Natural killer cell (primary cell): ENCODE data around the gene GLI1. TPM values are rescaled to one million over a fixed set of nuclear protein-coding genes. Genes with fewer than 3 reads are reported as not detected.

Source experiments
- ATAC-seq, 3 donors: fragments of 150-1000 bp in 2 of 3; fragments of 200-7000 bp in 1 of 3; cut with Tn5 transposase; 1 replicate in 1 of 3; 2 replicates in 2 of 3; pipeline ENCODE4 v1.10.0; 2021; ENCODE audit warnings: mild to moderate bottlenecking in 2 of 3, moderate library complexity in 2 of 3
- DNase-seq, 2 donors: peaks; one replicate each; pipeline versions ENCODE4 v3.0.0 to v3.0.0-alpha.2; 2013 to 2021; ENCODE audit warnings: mixed read lengths in 1 of 2
- H3K27ac ChIP-seq: one replicate; pipeline ENCODE4 v1.5.1; 2013; ENCODE audit warnings: mild to moderate bottlenecking, low read length
- H3K27me3 ChIP-seq: one replicate; pipeline ENCODE4 v1.6.1; 2013; ENCODE audit warnings: low read length; ENCODE audit not compliant: control insufficient read depth, insufficient read depth
- H3K36me3 ChIP-seq: one replicate; pipeline ENCODE4 v1.6.1; 2013; ENCODE audit warnings: low read length; ENCODE audit not compliant: control insufficient read depth, insufficient read depth
- H3K4me1 ChIP-seq: one replicate; pipeline ENCODE4 v1.6.1; 2013; ENCODE audit warnings: low read length; ENCODE audit not compliant: control insufficient read depth, insufficient read depth
- H3K4me3 ChIP-seq: one replicate; pipeline ENCODE4 v1.5.1; 2013; ENCODE audit warnings: low read length
- H3K9me3 ChIP-seq: one replicate; pipeline ENCODE4 v1.6.1; 2013; ENCODE audit warnings: low read length; ENCODE audit not compliant: control insufficient read depth, insufficient read depth
- H3K27ac Mint-ChIP-seq, 2 donors: one replicate each; pipeline ENCODE4 v1.8.0; 2022; ENCODE audit warnings: mild to moderate bottlenecking in 2 of 2, mixed read lengths in 2 of 2, moderate library complexity in 1 of 2
- H3K27me3 Mint-ChIP-seq, 2 donors: one replicate each; pipeline ENCODE4 v1.8.0; 2022; ENCODE audit warnings: low read depth in 2 of 2, mixed read lengths in 2 of 2
- H3K36me3 Mint-ChIP-seq: one replicate; pipeline ENCODE4 v1.8.0; 2022; ENCODE audit warnings: mixed read lengths
- H3K4me1 Mint-ChIP-seq, 2 donors: one replicate each; pipeline ENCODE4 v1.8.0; 2022; ENCODE audit warnings: mixed read lengths in 2 of 2
- H3K4me3 Mint-ChIP-seq: one replicate; pipeline ENCODE4 v1.8.0; 2022; ENCODE audit warnings: mild to moderate bottlenecking, moderate library complexity, mixed read lengths
- H3K9me3 Mint-ChIP-seq, 2 donors: one replicate each; pipeline ENCODE4 v1.8.0; 2022; ENCODE audit warnings: mixed read lengths in 2 of 2
- WGBS: methylation state at CpG from one replicate; pipeline ENCODE4 v1.1.7; 2013; ENCODE audit warnings: missing lambda C conversion rate; ENCODE audit not compliant: insufficient coverage; 5-methylcytosine and 5-hydroxymethylcytosine counted together
- intact Hi-C: fragments of 100-400 bp; cut with micrococcal nuclease; formaldehyde crosslinking; loops from one replicate; pipeline ENCODE4 v1.14.2; 2022
- total RNA-seq, 4 donors: library from RNA; stranded (reverse); fragments of 120-200 nt in 1 of 4; gene quantifications; one replicate each; pipeline versions ENCODE4 v1.2.3 to v1.2.4, GENCODE V29; 2013 to 2022
- TF ChIP-seq, protein P1 (sequence below): fragments of 200-600 bp; IDR thresholded peaks from one replicate; pipeline ENCODE4 v1.8.0; 2022; ENCODE audit warnings: antibody characterized with exemption

GLI1 gene
- total RNA-seq, 3 donors from 2014 or later (not counting 1 experiment from before 2014, with no cell fraction given) = 0.50 to 1.4 (median 0.99) TPM

DNA sequence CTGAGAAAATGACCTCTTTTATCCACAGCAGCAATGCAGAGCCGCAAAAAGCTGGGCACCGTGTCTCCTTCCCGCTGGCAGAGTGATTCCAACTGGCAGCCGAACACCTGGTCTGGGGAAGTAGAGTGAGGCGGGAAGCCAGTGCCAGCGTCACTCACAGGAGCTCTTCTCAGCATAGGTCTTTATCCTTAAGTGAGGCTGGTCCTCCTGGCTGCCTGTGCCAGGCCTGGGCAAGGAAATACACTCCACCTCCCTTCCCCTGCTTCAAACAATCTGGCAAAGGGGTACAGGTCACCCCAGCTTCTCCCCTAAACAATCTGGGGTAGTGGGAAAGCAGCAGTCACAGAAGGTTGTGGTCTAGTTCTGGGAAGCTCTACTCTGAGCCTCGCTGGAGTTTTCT, 15.3 kb downstream of the GLI1 start:
- no peaks in the 10 kb centered on the region for H3K27me3 Mint-ChIP-seq
- DNase-seq = no peak
- peaks cover 71 to 92% of the 10 kb centered on the region in 2 donors for H3K4me1 Mint-ChIP-seq

DNA sequence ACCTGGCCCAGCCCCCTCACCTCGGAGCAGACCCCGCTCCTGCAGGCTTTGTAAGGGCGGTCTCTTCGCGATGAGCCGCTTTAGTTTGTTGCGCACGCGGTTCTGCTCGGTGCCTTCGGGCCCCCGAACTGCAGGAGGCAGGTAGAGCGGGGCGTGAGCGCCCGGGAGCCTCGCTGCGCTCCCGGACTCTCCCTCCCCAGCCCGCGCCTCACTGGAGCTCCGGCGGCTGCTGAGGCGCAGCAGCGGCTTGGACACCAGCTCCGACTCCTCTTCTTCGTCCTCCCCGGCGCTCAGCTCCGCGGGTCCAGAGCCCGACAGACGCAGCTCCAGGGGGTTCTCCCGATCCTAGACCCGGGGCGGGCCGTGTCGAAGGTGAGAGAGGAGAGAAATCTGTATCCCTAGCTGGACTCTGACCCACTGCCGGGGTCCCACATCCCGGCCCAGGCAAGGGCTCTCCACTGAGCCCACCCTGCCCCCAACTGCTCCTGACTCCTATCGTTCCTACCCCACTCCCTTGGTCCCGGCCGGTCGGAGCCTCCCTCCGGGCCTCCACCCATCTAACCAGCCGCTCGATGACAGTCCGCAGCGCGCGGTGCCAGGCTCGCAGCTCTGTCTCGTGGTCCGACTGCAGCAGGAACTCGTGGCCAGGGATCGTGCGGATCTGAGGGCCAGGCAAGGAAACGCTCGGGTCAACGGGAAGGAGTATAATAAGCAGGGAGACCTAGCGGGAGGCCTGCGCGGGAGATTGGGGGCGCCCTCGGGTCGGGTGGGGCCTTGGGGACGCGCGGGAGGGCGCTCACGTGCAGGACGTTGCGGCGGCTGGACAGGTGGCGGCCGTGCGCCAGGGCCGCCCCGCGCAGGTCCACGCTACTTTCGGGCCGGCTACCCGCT, 15.9 kb downstream of the GLI1 start:
- Mint-ChIP-seq H3K9me3 (no peaks in the 10 kb centered on the region), H3K27me3 (no peaks in the 10 kb centered on the region)
- DNase-seq = no peak

More for the DNA sequence above, 15.3 kb downstream of the GLI1 start:
- Histone ChIP-seq H3K27me3 (no peaks in the 10 kb centered on the region), H3K36me3 (peaks cover 49% of the 10 kb centered on the region), H3K9me3 (no peaks in the 10 kb centered on the region), H3K4me3 (no peak overlapping the region), H3K27ac (no peak overlapping the region), H3K4me1 (peaks cover 93% of the 10 kb centered on the region)
- ATAC-seq = no peak
- H3K36me3 Mint-ChIP-seq = peaks cover 19% of the 10 kb centered on the region
- TF ChIP-seq, protein P1, sequence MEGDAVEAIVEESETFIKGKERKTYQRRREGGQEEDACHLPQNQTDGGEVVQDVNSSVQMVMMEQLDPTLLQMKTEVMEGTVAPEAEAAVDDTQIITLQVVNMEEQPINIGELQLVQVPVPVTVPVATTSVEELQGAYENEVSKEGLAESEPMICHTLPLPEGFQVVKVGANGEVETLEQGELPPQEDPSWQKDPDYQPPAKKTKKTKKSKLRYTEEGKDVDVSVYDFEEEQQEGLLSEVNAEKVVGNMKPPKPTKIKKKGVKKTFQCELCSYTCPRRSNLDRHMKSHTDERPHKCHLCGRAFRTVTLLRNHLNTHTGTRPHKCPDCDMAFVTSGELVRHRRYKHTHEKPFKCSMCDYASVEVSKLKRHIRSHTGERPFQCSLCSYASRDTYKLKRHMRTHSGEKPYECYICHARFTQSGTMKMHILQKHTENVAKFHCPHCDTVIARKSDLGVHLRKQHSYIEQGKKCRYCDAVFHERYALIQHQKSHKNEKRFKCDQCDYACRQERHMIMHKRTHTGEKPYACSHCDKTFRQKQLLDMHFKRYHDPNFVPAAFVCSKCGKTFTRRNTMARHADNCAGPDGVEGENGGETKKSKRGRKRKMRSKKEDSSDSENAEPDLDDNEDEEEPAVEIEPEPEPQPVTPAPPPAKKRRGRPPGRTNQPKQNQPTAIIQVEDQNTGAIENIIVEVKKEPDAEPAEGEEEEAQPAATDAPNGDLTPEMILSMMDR = no peak
- no peaks in the 10 kb centered on the region for H3K9me3 Mint-ChIP-seq
- intact Hi-C loops = loop anchor here (5.0 kb wide), 2 partner anchors 147 to 267 kb away; no protein-coding TSS in a partner anchor
- H3K4me3 Mint-ChIP-seq = peak overlapping the region; percentile 78
- H3K27ac Mint-ChIP-seq = peak overlapping the region; percentile 83 to 90
- WGBS = 94% methylated on average over 7 of the region's 7 CpGs

DNA sequence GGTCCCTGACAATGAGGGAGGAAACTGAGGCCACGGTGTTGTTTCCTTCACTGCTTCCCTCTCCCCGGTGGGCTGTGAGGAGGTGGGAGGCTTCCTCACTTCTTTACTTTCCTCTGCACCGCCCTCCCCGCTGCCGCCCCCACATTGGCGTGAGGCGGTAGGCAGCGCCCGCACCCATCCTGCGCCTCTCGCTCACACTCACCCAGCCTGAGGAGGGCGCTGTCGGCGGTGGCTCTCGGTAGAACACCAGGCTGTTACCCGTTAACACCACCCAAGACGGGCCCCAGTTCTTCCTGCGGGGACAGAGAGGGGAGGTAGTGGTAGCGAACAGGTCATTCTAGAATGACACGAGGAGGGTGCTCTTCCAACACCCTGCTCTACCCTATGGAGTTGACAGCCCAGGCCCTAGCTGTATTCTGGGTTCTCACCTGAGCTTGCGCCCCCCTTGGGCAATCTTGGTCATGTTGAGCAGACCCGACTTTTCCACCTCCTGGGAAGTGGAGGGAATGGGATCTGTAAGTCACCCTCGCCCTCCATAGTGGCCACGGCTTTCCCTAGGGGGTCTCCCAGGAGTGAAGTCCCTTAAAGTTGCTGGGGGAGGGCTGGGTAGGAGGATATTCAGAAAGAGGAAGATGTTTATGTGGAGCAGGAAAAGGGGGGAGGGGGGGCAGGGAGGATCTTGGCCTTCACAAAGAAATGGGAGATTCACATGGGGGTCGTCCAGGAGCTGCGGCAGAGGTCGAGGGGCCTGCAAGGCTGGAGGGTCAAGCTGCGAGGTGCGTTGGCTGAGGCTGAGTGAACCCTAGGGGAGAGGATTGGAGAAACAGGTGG, 16.8 kb downstream of the GLI1 start:
- peak overlapping the region; percentile 97 to 98 for H3K27ac Mint-ChIP-seq
- under 1% methylated on average over 26 of the region's 29 CpGs for WGBS
- Histone ChIP-seq H3K36me3 (peaks cover 36% of the 10 kb centered on the region), H3K4me3 (peak overlapping the region; percentile 57), H3K27me3 (no peaks in the 10 kb centered on the region), H3K4me1 (peaks cover 92% of the 10 kb centered on the region), H3K27ac (peak overlapping the region; percentile 99), H3K9me3 (no peaks in the 10 kb centered on the region)
- H3K36me3 Mint-ChIP-seq = peaks cover 19% of the 10 kb centered on the region
- ATAC-seq = peak; percentile 26 to 64 (median 30)
- intact Hi-C loops = loop anchor here (2.0 to 5.0 kb wide), 3 partner anchors 14 to 266 kb away; no protein-coding TSS in a partner anchor
- no peaks in the 10 kb centered on the region for H3K27me3 Mint-ChIP-seq
- DNase-seq = peak; percentile 77
- H3K9me3 Mint-ChIP-seq = no peaks in the 10 kb centered on the region
- TF ChIP-seq, protein P1 = peak; percentile 83
- peaks cover 79 to 92% of the 10 kb centered on the region in 2 donors for H3K4me1 Mint-ChIP-seq
- H3K4me3 Mint-ChIP-seq = peak overlapping the region; percentile 85

More for the DNA sequence above, 15.9 kb downstream of the GLI1 start:
- intact Hi-C loops = loop anchor here (2.0 to 5.0 kb wide), 3 partner anchors 13 to 267 kb away; no protein-coding TSS in a partner anchor
- Mint-ChIP-seq H3K4me3 (peak overlapping the region; percentile 85), H3K27ac (peak overlapping the region; percentile 97 to 98), H3K4me1 (peaks cover 76 to 92% of the 10 kb centered on the region in 2 donors), H3K36me3 (peaks cover 19% of the 10 kb centered on the region)
- no peaks in the 10 kb centered on the region for H3K9me3 ChIP-seq
- TF ChIP-seq, protein P1 = no peak
- H3K4me3 ChIP-seq = peak overlapping the region; percentile 57
- ATAC-seq = no peak
- peak overlapping the region; percentile 99 for H3K27ac ChIP-seq
- H3K4me1 ChIP-seq = peaks cover 93% of the 10 kb centered on the region
- H3K27me3 ChIP-seq = no peaks in the 10 kb centered on the region
- H3K36me3 ChIP-seq = peaks cover 44% of the 10 kb centered on the region
- WGBS = 55% methylated on average over 84 of the region's 84 CpGs
